HepG2 (cell line): ENCODE data around the gene EXOC1. TPM values are rescaled to one million over a fixed set of nuclear protein-coding genes. Genes with fewer than 3 reads are reported as not detected.

ENCODE experiments used
- CENPX ChIP-seq: sonication (generic); formaldehyde crosslinking; IDR thresholded peaks from 2 replicates; pipeline ENCODE4 v1.9.0; 2021; ENCODE audit warnings: mild to moderate bottlenecking, missing genetic modification reagents, moderate library complexity
- DMAP1 ChIP-seq: IDR thresholded peaks from 2 replicates; pipeline ENCODE4 v1.6.1; 2016
- HES4 ChIP-seq: sonication (generic); formaldehyde crosslinking; IDR thresholded peaks from 2 replicates; pipeline ENCODE4 v1.9.0; 2021; ENCODE audit warnings: mild to moderate bottlenecking, missing genetic modification reagents, borderline replicate concordance
- KAT7 ChIP-seq: IDR thresholded peaks from 2 replicates; pipeline ENCODE4 v1.6.1; 2018; ENCODE audit warnings: borderline replicate concordance, missing compliant biosample characterization
- NFIC ChIP-seq: IDR thresholded peaks from 2 replicates; pipeline ENCODE4 v1.6.1; 2012; ENCODE audit warnings: mild to moderate bottlenecking, low read length, inconsistent platforms
- ONECUT2 ChIP-seq: sonication (generic); formaldehyde crosslinking; IDR thresholded peaks from 2 replicates; pipeline ENCODE4 v1.4.0; 2020; ENCODE audit warnings: missing genetic modification reagents
- RXRB ChIP-seq: IDR thresholded peaks from 2 replicates; pipeline ENCODE4 v1.6.1; 2016; ENCODE audit warnings: borderline replicate concordance, missing genetic modification reagents, missing compliant biosample characterization
- ZFP90 ChIP-seq: sonication (generic); formaldehyde crosslinking; IDR thresholded peaks from 2 replicates; pipeline ENCODE4 v1.8.0; 2022; ENCODE audit warnings: missing genetic modification reagents, mild to moderate bottlenecking, inconsistent platforms, borderline replicate concordance
- ZNF460 ChIP-seq: sonication (generic); formaldehyde crosslinking; IDR thresholded peaks from 2 replicates; pipeline ENCODE4 v1.5.1; 2020; ENCODE audit warnings: missing genetic modification reagents, mild to moderate bottlenecking, borderline replicate concordance
- ZNF496 ChIP-seq: sonication (generic); formaldehyde crosslinking; IDR thresholded peaks from 2 replicates; pipeline ENCODE4 v1.8.1; 2023; ENCODE audit warnings: mild to moderate bottlenecking, moderate library complexity, missing genetic modification reagents; ENCODE audit not compliant: insufficient replicate concordance
- ZNF589 ChIP-seq: sonication (generic); formaldehyde crosslinking; conservative IDR thresholded peaks from 2 replicates; pipeline ENCODE4 v1.8.0; 2022; ENCODE audit warnings: mild to moderate bottlenecking, moderate library complexity, missing genetic modification reagents
- ZNF672 ChIP-seq: sonication (generic); formaldehyde crosslinking; IDR thresholded peaks from 2 replicates; pipeline ENCODE4 v1.8.1; 2022; ENCODE audit warnings: missing genetic modification reagents
- ZNF816 ChIP-seq: sonication (generic); formaldehyde crosslinking; IDR thresholded peaks from 2 replicates; pipeline ENCODE4 v1.8.0; 2022; ENCODE audit warnings: missing genetic modification reagents, mild to moderate bottlenecking, borderline replicate concordance
- ZNF83 ChIP-seq: sonication (generic); formaldehyde crosslinking; IDR thresholded peaks from 2 replicates; pipeline ENCODE4 v1.4.0; 2020; ENCODE audit warnings: missing genetic modification reagents, mild to moderate bottlenecking, borderline replicate concordance
- polyA plus RNA-seq, 8 experiments: library from polyadenylated mRNA; depleted of rRNA in 3 of 8; stranded (reverse) in 7 of 8; unstranded in 1 of 8; fragments of >200 nt; fragmentation: Illumina TruSeq in 4 of 8; extraction: Trizol in 4 of 8; gene quantifications; 2 replicates each; pipeline versions ENCODE4 v1.2.1 to v1.2.3, GENCODE V29; 2011 to 2016; ENCODE audit warnings: low read depth in 4 of 8, missing spikeins in 1 of 8, mixed read lengths in 1 of 8; ENCODE audit not compliant: insufficient read depth in 1 of 8
- total RNA-seq, 5 experiments: library from RNA; depleted of rRNA; stranded (reverse); fragments of >200 nt; fragmentation: Illumina TruSeq; extraction: Trizol; gene quantifications; 2 replicates each; pipeline ENCODE4 v1.2.3, GENCODE V29; 2016; ENCODE audit warnings: low read depth in 1 of 5
- TF ChIP-seq, protein P1 (sequence below): sonication (generic); formaldehyde crosslinking; IDR thresholded peaks from 2 replicates; pipeline ENCODE4 v1.4.0; 2020; ENCODE audit warnings: missing genetic modification reagents, borderline replicate concordance
- TF ChIP-seq, protein P2 (sequence below): sonication (generic); formaldehyde crosslinking; IDR thresholded peaks from 2 replicates; pipeline ENCODE4 v1.8.1; 2023; ENCODE audit warnings: mild to moderate bottlenecking, missing genetic modification reagents
- TF ChIP-seq, protein P3 (sequence below): IDR thresholded peaks from 2 replicates; pipeline ENCODE4 v1.6.1; 2016; ENCODE audit warnings: mild to moderate bottlenecking, missing biosample characterization, missing genetic modification reagents
- TF ChIP-seq, protein P4 (sequence below): IDR thresholded peaks from 2 replicates; pipeline ENCODE4 v1.6.1; 2016
- TF ChIP-seq, protein P5 (sequence below): sonication (generic); formaldehyde crosslinking; IDR thresholded peaks from 2 replicates; pipeline ENCODE4 v1.5.0; 2020; ENCODE audit warnings: mild to moderate bottlenecking, missing genetic modification reagents
- TF ChIP-seq, protein P6 (sequence below): sonication (generic); formaldehyde crosslinking; IDR thresholded peaks from 2 replicates; pipeline ENCODE4 v1.5.0; 2020; ENCODE audit warnings: missing genetic modification reagents

Gene EXOC1
- total and polyA plus RNA-seq, 2 of the 13 experiments (the other 11 are each of a cell fraction or from before 2014, with no cell fraction given): 9.1 to 18.4 TPM

DNA sequence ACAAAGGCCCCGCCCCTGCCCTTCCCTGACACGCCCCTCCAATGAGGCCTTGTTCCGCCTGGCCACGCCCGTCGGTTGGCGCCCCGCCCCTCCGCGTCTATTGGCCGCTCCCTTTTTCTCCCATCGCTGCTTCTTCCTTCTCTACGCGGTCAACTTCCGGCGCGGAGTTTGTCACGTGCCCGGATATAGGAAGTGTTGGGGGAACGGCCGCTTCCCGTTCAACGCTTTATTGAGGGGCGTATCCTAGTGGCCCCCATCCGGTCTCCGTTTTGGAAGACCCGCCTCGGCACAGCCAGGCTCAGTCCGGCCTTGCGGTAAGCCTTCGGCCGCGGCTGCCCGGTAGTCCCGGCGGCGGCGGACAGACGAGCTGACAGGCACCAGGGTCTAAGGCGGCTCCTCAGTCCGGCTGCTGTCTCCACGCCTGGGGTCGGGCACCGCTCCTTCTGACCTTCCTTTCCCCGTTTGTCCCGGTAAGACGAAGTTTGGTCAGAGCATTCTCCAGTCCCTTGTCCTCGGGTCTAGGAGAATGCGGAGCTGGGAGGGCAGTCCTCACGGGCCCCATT is at the start of gene EXOC1 (continued):
- TF ChIP-seq, protein P1, sequence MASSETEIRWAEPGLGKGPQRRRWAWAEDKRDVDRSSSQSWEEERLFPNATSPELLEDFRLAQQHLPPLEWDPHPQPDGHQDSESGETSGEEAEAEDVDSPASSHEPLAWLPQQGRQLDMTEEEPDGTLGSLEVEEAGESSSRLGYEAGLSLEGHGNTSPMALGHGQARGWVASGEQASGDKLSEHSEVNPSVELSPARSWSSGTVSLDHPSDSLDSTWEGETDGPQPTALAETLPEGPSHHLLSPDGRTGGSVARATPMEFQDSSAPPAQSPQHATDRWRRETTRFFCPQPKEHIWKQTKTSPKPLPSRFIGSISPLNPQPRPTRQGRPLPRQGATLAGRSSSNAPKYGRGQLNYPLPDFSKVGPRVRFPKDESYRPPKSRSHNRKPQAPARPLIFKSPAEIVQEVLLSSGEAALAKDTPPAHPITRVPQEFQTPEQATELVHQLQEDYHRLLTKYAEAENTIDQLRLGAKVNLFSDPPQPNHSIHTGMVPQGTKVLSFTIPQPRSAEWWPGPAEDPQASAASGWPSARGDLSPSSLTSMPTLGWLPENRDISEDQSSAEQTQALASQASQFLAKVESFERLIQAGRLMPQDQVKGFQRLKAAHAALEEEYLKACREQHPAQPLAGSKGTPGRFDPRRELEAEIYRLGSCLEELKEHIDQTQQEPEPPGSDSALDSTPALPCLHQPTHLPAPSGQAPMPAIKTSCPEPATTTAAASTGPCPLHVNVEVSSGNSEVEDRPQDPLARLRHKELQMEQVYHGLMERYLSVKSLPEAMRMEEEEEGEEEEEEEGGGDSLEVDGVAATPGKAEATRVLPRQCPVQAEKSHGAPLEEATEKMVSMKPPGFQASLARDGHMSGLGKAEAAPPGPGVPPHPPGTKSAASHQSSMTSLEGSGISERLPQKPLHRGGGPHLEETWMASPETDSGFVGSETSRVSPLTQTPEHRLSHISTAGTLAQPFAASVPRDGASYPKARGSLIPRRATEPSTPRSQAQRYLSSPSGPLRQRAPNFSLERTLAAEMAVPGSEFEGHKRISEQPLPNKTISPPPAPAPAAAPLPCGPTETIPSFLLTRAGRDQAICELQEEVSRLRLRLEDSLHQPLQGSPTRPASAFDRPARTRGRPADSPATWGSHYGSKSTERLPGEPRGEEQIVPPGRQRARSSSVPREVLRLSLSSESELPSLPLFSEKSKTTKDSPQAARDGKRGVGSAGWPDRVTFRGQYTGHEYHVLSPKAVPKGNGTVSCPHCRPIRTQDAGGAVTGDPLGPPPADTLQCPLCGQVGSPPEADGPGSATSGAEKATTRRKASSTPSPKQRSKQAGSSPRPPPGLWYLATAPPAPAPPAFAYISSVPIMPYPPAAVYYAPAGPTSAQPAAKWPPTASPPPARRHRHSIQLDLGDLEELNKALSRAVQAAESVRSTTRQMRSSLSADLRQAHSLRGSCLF (CRISPR knock-in tag): no peak
- TF ChIP-seq ZFP90 (CRISPR knock-in tag) (peak; percentile 88; the same call in 1 of the 2 replicates), ZNF672 (no peak), ONECUT2 (CRISPR knock-in tag) (no peak), CENPX (CRISPR knock-in tag) (no peak), ZNF496 (no peak), KAT7 (CRISPR knock-in tag) (peak; percentile 65), ZNF460 (CRISPR knock-in tag) (no peak), ZNF83 (no peak), NFIC (no peak), RXRB (CRISPR knock-in tag) (no peak), HES4 (CRISPR knock-in tag) (0 out of 2 replicates have a peak, but pooled peaks have one; percentile 47), ZNF589 (CRISPR knock-in tag) (no peak), DMAP1 (0 out of 2 replicates have a peak, but pooled peaks have one; percentile 69), ZNF816 (no peak)
- TF ChIP-seq, protein P2, sequence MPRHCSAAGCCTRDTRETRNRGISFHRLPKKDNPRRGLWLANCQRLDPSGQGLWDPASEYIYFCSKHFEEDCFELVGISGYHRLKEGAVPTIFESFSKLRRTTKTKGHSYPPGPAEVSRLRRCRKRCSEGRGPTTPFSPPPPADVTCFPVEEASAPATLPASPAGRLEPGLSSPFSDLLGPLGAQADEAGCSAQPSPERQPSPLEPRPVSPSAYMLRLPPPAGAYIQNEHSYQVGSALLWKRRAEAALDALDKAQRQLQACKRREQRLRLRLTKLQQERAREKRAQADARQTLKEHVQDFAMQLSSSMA (CRISPR knock-in tag): peak; percentile 26; the same call in 1 of the 2 replicates
- TF ChIP-seq, protein P3, sequence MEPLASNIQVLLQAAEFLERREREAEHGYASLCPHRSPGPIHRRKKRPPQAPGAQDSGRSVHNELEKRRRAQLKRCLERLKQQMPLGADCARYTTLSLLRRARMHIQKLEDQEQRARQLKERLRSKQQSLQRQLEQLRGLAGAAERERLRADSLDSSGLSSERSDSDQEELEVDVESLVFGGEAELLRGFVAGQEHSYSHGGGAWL (CRISPR knock-in tag): no peak
- TF ChIP-seq, protein P4, sequence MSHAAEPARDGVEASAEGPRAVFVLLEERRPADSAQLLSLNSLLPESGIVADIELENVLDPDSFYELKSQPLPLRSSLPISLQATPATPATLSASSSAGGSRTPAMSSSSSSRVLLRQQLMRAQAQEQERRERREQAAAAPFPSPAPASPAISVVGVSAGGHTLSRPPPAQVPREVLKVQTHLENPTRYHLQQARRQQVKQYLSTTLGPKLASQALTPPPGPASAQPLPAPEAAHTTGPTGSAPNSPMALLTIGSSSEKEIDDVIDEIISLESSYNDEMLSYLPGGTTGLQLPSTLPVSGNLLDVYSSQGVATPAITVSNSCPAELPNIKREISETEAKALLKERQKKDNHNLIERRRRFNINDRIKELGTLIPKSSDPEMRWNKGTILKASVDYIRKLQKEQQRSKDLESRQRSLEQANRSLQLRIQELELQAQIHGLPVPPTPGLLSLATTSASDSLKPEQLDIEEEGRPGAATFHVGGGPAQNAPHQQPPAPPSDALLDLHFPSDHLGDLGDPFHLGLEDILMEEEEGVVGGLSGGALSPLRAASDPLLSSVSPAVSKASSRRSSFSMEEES (CRISPR knock-in tag): peak; percentile 81
- TF ChIP-seq, protein P5, sequence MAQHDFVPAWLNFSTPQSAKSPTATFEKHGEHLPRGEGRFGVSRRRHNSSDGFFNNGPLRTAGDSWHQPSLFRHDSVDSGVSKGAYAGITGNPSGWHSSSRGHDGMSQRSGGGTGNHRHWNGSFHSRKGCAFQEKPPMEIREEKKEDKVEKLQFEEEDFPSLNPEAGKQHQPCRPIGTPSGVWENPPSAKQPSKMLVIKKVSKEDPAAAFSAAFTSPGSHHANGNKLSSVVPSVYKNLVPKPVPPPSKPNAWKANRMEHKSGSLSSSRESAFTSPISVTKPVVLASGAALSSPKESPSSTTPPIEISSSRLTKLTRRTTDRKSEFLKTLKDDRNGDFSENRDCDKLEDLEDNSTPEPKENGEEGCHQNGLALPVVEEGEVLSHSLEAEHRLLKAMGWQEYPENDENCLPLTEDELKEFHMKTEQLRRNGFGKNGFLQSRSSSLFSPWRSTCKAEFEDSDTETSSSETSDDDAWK (CRISPR knock-in tag): no peak
- TF ChIP-seq, protein P6, sequence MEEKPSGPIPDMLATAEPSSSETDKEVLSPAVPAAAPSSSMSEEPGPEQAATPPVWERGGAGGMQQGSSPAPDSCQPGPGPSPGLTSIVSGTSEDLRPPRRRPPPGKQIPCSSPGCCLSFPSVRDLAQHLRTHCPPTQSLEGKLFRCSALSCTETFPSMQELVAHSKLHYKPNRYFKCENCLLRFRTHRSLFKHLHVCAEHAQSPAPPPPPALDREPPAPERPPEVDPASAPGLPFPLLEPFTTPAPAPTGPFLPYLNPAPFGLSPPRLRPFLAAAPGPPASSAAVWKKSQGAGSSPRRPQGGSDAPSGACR (CRISPR knock-in tag): no peak; the same call in 1 of the 2 replicates
